H9 (cell line): Measurements from ENCODE around the gene PRKCG. TPM values are rescaled to one million over a fixed set of nuclear protein-coding genes. Genes with fewer than 3 reads are reported as not detected.

ENCODE experiments used
- DNase-seq: peaks from one replicate; pipeline ENCODE4 v3.0.0-alpha.2; 2017
- H2AFZ ChIP-seq: one replicate; pipeline ENCODE4 v1.6.1; 2013; ENCODE audit warnings: mild to moderate bottlenecking, low read length, control low read depth, moderate library complexity
- H2AK5ac ChIP-seq: 2 replicates; pipeline ENCODE4 v1.6.1; 2013; ENCODE audit warnings: low read length, control low read depth, mixed read lengths; ENCODE audit not compliant: insufficient read length
- H2BK120ac ChIP-seq: one replicate; pipeline ENCODE4 v1.6.1; 2013; ENCODE audit warnings: low read depth, mild to moderate bottlenecking, low read length, control low read depth, inconsistent platforms; ENCODE audit not compliant: poor library complexity, severe bottlenecking
- H2BK12ac ChIP-seq: 2 replicates; pipeline ENCODE4 v1.6.1; 2013; ENCODE audit warnings: low read length, control low read depth, mixed read lengths, low read depth; ENCODE audit not compliant: insufficient read length
- H2BK15ac ChIP-seq: 2 replicates; pipeline ENCODE4 v1.6.1; 2013; ENCODE audit warnings: low read depth, low read length, control low read depth
- H2BK20ac ChIP-seq: one replicate; pipeline ENCODE4 v1.6.1; 2013; ENCODE audit warnings: low read depth, mild to moderate bottlenecking, low read length, control low read depth, inconsistent platforms; ENCODE audit not compliant: poor library complexity, severe bottlenecking
- H2BK5ac ChIP-seq: 2 replicates; pipeline ENCODE4 v1.6.1; 2013; ENCODE audit warnings: low read length, control low read depth, mixed read lengths; ENCODE audit not compliant: insufficient read length
- H3K14ac ChIP-seq: 2 replicates; pipeline ENCODE4 v1.6.1; 2013; ENCODE audit warnings: low read length, control low read depth; ENCODE audit not compliant: insufficient read depth
- H3K18ac ChIP-seq: 2 replicates; pipeline ENCODE4 v1.6.1; 2013; ENCODE audit warnings: low read depth, mild to moderate bottlenecking, mixed read lengths, low read length, control low read depth; ENCODE audit not compliant: insufficient read length
- H3K23ac ChIP-seq: 2 replicates; pipeline ENCODE4 v1.6.1; 2013; ENCODE audit warnings: low read length, control low read depth, mixed read lengths, low read depth; ENCODE audit not compliant: insufficient read length
- H3K23me2 ChIP-seq: 2 replicates; pipeline ENCODE4 v1.6.1; 2013; ENCODE audit warnings: low read depth, mild to moderate bottlenecking, mixed read lengths, low read length, control low read depth; ENCODE audit not compliant: insufficient read length, poor library complexity, severe bottlenecking
- H3K27ac ChIP-seq: 2 replicates; pipeline ENCODE4 v1.5.1; 2013; ENCODE audit warnings: low read length, control low read depth, mixed read lengths, low read depth; ENCODE audit not compliant: insufficient read length
- H3K27me3 ChIP-seq: 2 replicates; pipeline ENCODE4 v1.6.1; 2013; ENCODE audit warnings: low read length, control low read depth, inconsistent platforms; ENCODE audit not compliant: insufficient read depth
- H3K4ac ChIP-seq: 2 replicates; pipeline ENCODE4 v1.6.1; 2013; ENCODE audit warnings: low read depth, mild to moderate bottlenecking, control low read depth, inconsistent platforms, low read length, moderate library complexity
- H3K4me1 ChIP-seq: 2 replicates; pipeline ENCODE4 v1.6.1; 2013; ENCODE audit warnings: low read length, control low read depth, inconsistent platforms; ENCODE audit not compliant: insufficient read depth
- H3K4me2 ChIP-seq: 2 replicates; pipeline ENCODE4 v1.6.1; 2013; ENCODE audit warnings: low read length, control low read depth, mixed read lengths; ENCODE audit not compliant: insufficient read length, insufficient read depth
- H3K56ac ChIP-seq: 2 replicates; pipeline ENCODE4 v1.6.1; 2013; ENCODE audit warnings: low read depth, mild to moderate bottlenecking, mixed read lengths, low read length, control low read depth; ENCODE audit not compliant: insufficient read length
- H3K79me1 ChIP-seq: 2 replicates; pipeline ENCODE4 v1.6.1; 2013; ENCODE audit warnings: low read depth, mild to moderate bottlenecking, moderate library complexity, low read length, control low read depth, inconsistent platforms; ENCODE audit not compliant: insufficient read depth, poor library complexity, severe bottlenecking
- H3K79me2 ChIP-seq: 2 replicates; pipeline ENCODE4 v1.6.1; 2013; ENCODE audit warnings: low read length, control low read depth, inconsistent platforms; ENCODE audit not compliant: insufficient read depth
- H3K9ac ChIP-seq: 2 replicates; pipeline ENCODE4 v1.6.1; 2013; ENCODE audit warnings: low read length, control low read depth, mixed read lengths; ENCODE audit not compliant: insufficient read length; ENCODE audit errors: extremely low read depth
- H3K9me3 ChIP-seq: one replicate; pipeline ENCODE4 v1.6.1; 2013; ENCODE audit warnings: low read depth, low read length, inconsistent platforms; ENCODE audit not compliant: control insufficient read depth
- H3T11ph ChIP-seq: one replicate; pipeline ENCODE4 v1.6.1; 2013; ENCODE audit warnings: mild to moderate bottlenecking, low read length, control low read depth, inconsistent platforms
- H4K20me1 ChIP-seq: one replicate; pipeline ENCODE4 v1.6.1; 2013; ENCODE audit not compliant: control insufficient read depth, insufficient read length, insufficient read depth
- H4K5ac ChIP-seq: 2 replicates; pipeline ENCODE4 v1.6.1; 2013; ENCODE audit warnings: low read depth, mild to moderate bottlenecking, mixed read lengths, low read length, control low read depth; ENCODE audit not compliant: insufficient read length
- H4K8ac ChIP-seq: replicated peaks from 2 replicates; pipeline ENCODE4 v1.6.1; 2013; ENCODE audit warnings: low read length, control low read depth, mixed read lengths, low read depth; ENCODE audit not compliant: insufficient read length
- H4K91ac ChIP-seq: 2 replicates; pipeline ENCODE4 v1.6.1; 2013; ENCODE audit warnings: low read depth, mild to moderate bottlenecking, moderate library complexity, mixed read lengths, low read length, control low read depth; ENCODE audit not compliant: insufficient read length
- H3K27ac Mint-ChIP-seq, 3 experiments: 2 replicates in 2 of 3; 3 replicates in 1 of 3; pipeline ENCODE4 v1.8.0; 2020 to 2021; ENCODE audit warnings: mixed read lengths in 3 of 3, mild to moderate bottlenecking in 1 of 3, moderate library complexity in 1 of 3
- H3K27me3 Mint-ChIP-seq: 2 replicates; pipeline ENCODE4 v1.8.0; 2021; ENCODE audit warnings: low read depth, mild to moderate bottlenecking, moderate library complexity, mixed read lengths
- H3K36me3 Mint-ChIP-seq, 3 experiments: 2 replicates in 2 of 3; 3 replicates in 1 of 3; pipeline ENCODE4 v1.8.0; 2020 to 2021; ENCODE audit warnings: low read depth in 3 of 3, mixed read lengths in 3 of 3; ENCODE audit not compliant: insufficient read depth in 1 of 3
- H3K4me1 Mint-ChIP-seq, 2 experiments: 2 replicates each; pipeline ENCODE4 v1.8.0; 2020; ENCODE audit warnings: mixed read lengths in 2 of 2
- H3K4me3 Mint-ChIP-seq, 2 experiments: 2 replicates in 1 of 2; 3 replicates in 1 of 2; pipeline ENCODE4 v1.8.0; 2020 to 2021; ENCODE audit warnings: mild to moderate bottlenecking in 2 of 2, mixed read lengths in 2 of 2, moderate library complexity in 1 of 2
- H3K9me3 Mint-ChIP-seq, 2 experiments: 2 replicates in 1 of 2; 3 replicates in 1 of 2; pipeline ENCODE4 v1.8.0; 2020; ENCODE audit warnings: mild to moderate bottlenecking in 2 of 2, mixed read lengths in 2 of 2, moderate library complexity in 1 of 2
- WGBS: extraction: QIAGEN DNeasy Blood & Tissue Kit; methylation state at CpG from one replicate; pipeline ENCODE4 v1.1.7; 2013; ENCODE audit warnings: missing lambda C conversion rate, low lambda C conversion rate, mixed read lengths; ENCODE audit not compliant: insufficient read length; ENCODE audit errors: extremely low coverage; 5-methylcytosine and 5-hydroxymethylcytosine counted together
- total RNA-seq: library from RNA; stranded (reverse); gene quantifications from 2 replicates; pipeline ENCODE4 v1.2.1, GENCODE V29; 2021
- TF ChIP-seq, protein P1 (sequence below): fragments of 200-600 bp; sonication (generic); conservative IDR thresholded peaks from 3 replicates; pipeline ENCODE4 v1.8.0; 2021; ENCODE audit warnings: antibody characterized with exemption, mild to moderate bottlenecking

PRKCG gene
- total RNA-seq, 1 experiment from 2014 or later, result 8.8 TPM

GRCh38 chr19:53903055-53903680 is 21.2 kb downstream of the PRKCG start:
- Histone ChIP-seq H4K91ac (no peak overlapping the region), H3K9ac (no peak overlapping the region), H2BK12ac (peak overlapping the region; percentile 98), H3K79me2 (no peaks in the 10 kb centered on the region), H3K9me3 (no peaks in the 10 kb centered on the region), H3K4ac (no peak overlapping the region; the same call in 1 of the 2 replicates), H3K4me1 (peaks cover 4% of the 10 kb centered on the region; the same call in 1 of the 2 replicates), H3T11ph (peak overlapping the region; percentile 92), H2BK5ac (no peak overlapping the region), H3K14ac (peak overlapping the region; percentile 90), H3K56ac (no peak overlapping the region), H2BK120ac (no peak overlapping the region), H2BK15ac (no peak overlapping the region), H3K18ac (peak overlapping the region; percentile 93), H3K23ac (no peak overlapping the region), H3K27me3 (peaks cover 3% of the 10 kb centered on the region; the same call in 1 of the 2 replicates), H3K79me1 (no peaks in the 10 kb centered on the region), H2BK20ac (peak overlapping the region; percentile 76), H3K4me2 (no peak overlapping the region), H3K23me2 (peaks cover 16% of the 10 kb centered on the region), H4K8ac (no peak overlapping the region), H3K27ac (no peak overlapping the region), H4K5ac (no peak overlapping the region), H2AFZ (no peak overlapping the region), H2AK5ac (no peak overlapping the region), H4K20me1 (no peaks in the 10 kb centered on the region)
- H3K9me3 Mint-ChIP-seq, result no peaks in the 10 kb centered on the region; a peak in 1 of 5 replicates
- TF ChIP-seq, protein P1, sequence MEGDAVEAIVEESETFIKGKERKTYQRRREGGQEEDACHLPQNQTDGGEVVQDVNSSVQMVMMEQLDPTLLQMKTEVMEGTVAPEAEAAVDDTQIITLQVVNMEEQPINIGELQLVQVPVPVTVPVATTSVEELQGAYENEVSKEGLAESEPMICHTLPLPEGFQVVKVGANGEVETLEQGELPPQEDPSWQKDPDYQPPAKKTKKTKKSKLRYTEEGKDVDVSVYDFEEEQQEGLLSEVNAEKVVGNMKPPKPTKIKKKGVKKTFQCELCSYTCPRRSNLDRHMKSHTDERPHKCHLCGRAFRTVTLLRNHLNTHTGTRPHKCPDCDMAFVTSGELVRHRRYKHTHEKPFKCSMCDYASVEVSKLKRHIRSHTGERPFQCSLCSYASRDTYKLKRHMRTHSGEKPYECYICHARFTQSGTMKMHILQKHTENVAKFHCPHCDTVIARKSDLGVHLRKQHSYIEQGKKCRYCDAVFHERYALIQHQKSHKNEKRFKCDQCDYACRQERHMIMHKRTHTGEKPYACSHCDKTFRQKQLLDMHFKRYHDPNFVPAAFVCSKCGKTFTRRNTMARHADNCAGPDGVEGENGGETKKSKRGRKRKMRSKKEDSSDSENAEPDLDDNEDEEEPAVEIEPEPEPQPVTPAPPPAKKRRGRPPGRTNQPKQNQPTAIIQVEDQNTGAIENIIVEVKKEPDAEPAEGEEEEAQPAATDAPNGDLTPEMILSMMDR, result no peak
- H3K27me3 Mint-ChIP-seq, result peaks cover 48% of the 10 kb centered on the region
- peak; percentile 82 for DNase-seq
- H3K36me3 Mint-ChIP-seq, result peaks cover 10 to 13% (median 10%) of the 10 kb centered on the region in 3 experiments; a peak in 6 of 7 replicates
- H3K27ac Mint-ChIP-seq, result peak overlapping the region in 2 of 3 experiments; percentile 36 to 94; a peak in 4 of 7 replicates
- H3K4me1 Mint-ChIP-seq, result peaks cover 32 to 47% of the 10 kb centered on the region in 2 experiments
- peak overlapping the region in 1 of 2 experiments; percentile 45; a peak in 2 of 5 replicates for H3K4me3 Mint-ChIP-seq
- WGBS, result no CpG with 5 or more reads among the region's 4 CpGs
